Stimulated activated naive CD8-positive, alpha-beta T cell treated with anti-CD3 and anti-CD28 coated beads, Interleukin-15, amount 100 ng/mL, for 72 hours (primary cell): ENCODE results near the gene GRK6.
"Not testable (repeated sequence)": the region's sequence is repeated elsewhere in the genome, so short reads cannot be mapped to it uniquely, and the experiment has no call there.

Experiments used
- ATAC-seq: fragments of 150-1000 bp; cut with Tn5 transposase; 2 replicates; pipeline ENCODE4 v1.10.0; 2021; ENCODE audit warnings: mild to moderate bottlenecking, moderate library complexity
- DNase-seq, 2 donors: peaks; one replicate each; pipeline ENCODE4 v3.0.0; 2021 to 2022
- H3K27ac Mint-ChIP-seq, 2 donors: one replicate each; pipeline ENCODE4 v1.8.0; 2022; ENCODE audit warnings: mild to moderate bottlenecking in 2 of 2, mixed read lengths in 2 of 2, moderate library complexity in 2 of 2
- H3K27me3 Mint-ChIP-seq: one replicate; pipeline ENCODE4 v1.8.0; 2022; ENCODE audit warnings: mixed read lengths
- H3K4me1 Mint-ChIP-seq: one replicate; pipeline ENCODE4 v1.8.0; 2022; ENCODE audit warnings: mild to moderate bottlenecking, mixed read lengths
- H3K4me3 Mint-ChIP-seq, 2 donors: one replicate each; pipeline ENCODE4 v1.8.0; 2022; ENCODE audit warnings: mild to moderate bottlenecking in 2 of 2, mixed read lengths in 2 of 2, moderate library complexity in 1 of 2
- H3K9me3 Mint-ChIP-seq, 2 donors: one replicate each; pipeline ENCODE4 v1.8.0; 2022; ENCODE audit warnings: mixed read lengths in 2 of 2

The GRK6 gene

GRCh38 chr5:177409043-177409801, 17.3 kb upstream of the GRK6 start, which contains the start of gene F12:
F12 (minus strand) TSS chr5:177409564; CDS start chr5:177409527, 37 bp downstream.
- Mint-ChIP-seq H3K4me3 (no peak within 1 kb of the TSS), H3K4me1 (peaks cover 61% of the 10 kb centered on the region), H3K27ac (no peak within 1 kb of the TSS), H3K9me3 (no peaks in the 10 kb centered on the region), H3K27me3 (no peaks in the 10 kb centered on the region)
- no peak for ATAC-seq
- DNase-seq, result no peak

- ATAC-seq, result no peak
Observed at GRCh38 chr5:177410575-177410974, 15.9 kb upstream of the GRK6 start.

GRCh38 chr5:177412603-177413233, 13.8 kb upstream of the GRK6 start:
- DNase-seq (peak in 1 of 2 donors; percentile 37), ATAC-seq (peak; percentile 87)
- Mint-ChIP-seq H3K27me3 (no peaks in the 10 kb centered on the region), H3K4me3 (peak overlapping the region; percentile 54 to 68), H3K27ac (no peak overlapping the region), H3K4me1 (peaks cover 50% of the 10 kb centered on the region), H3K9me3 (no peaks in the 10 kb centered on the region)

More at GRCh38 chr5:177410575-177410974, 15.9 kb upstream of the GRK6 start:
- Mint-ChIP-seq H3K4me1 (peaks cover 57% of the 10 kb centered on the region), H3K9me3 (no peaks in the 10 kb centered on the region), H3K4me3 (no peak overlapping the region), H3K27me3 (no peaks in the 10 kb centered on the region), H3K27ac (peak overlapping the region in 1 of 2 donors; percentile 31)
- DNase-seq, result no peak

GRCh38 chr5:177414481-177414880, 12.0 kb upstream of the GRK6 start:
- Mint-ChIP-seq H3K27me3 (no peaks in the 10 kb centered on the region), H3K27ac (no peak overlapping the region), H3K4me1 (peaks cover 50% of the 10 kb centered on the region), H3K9me3 (no peaks in the 10 kb centered on the region), H3K4me3 (no peak overlapping the region)
- ATAC-seq (no peak), DNase-seq (no peak)

GRCh38 chr5:177417081-177417480, 9.4 kb upstream of the GRK6 start:
- H3K9me3 Mint-ChIP-seq, H3K4me3 Mint-ChIP-seq, ATAC-seq, H3K27me3 Mint-ChIP-seq, H3K27ac Mint-ChIP-seq, DNase-seq: not testable (repeated sequence)
- peaks cover 31% of the 10 kb centered on the region for H3K4me1 Mint-ChIP-seq

GRCh38 chr5:177419046-177419445, 7.4 kb upstream of the GRK6 start:
- peaks cover 12% of the 10 kb centered on the region for H3K4me1 Mint-ChIP-seq
- no peak overlapping the region for H3K4me3 Mint-ChIP-seq
- H3K27me3 Mint-ChIP-seq, result no peaks in the 10 kb centered on the region
- DNase-seq (no peak), ATAC-seq (no peak)
- no peak overlapping the region for H3K27ac Mint-ChIP-seq
- no peaks in the 10 kb centered on the region for H3K9me3 Mint-ChIP-seq

- H3K4me3 Mint-ChIP-seq, DNase-seq, H3K27me3 Mint-ChIP-seq, ATAC-seq, H3K4me1 Mint-ChIP-seq, H3K9me3 Mint-ChIP-seq, H3K27ac Mint-ChIP-seq: not testable (repeated sequence)
Observed at GRCh38 chr5:177420472-177420871, 6.0 kb upstream of the GRK6 start.

GRCh38 chr5:177421062-177421798, 5.2 kb upstream of the GRK6 start:
- no peaks in the 10 kb centered on the region for H3K27me3 Mint-ChIP-seq
- H3K4me1 Mint-ChIP-seq, result peaks cover 10% of the 10 kb centered on the region
- no peak overlapping the region for H3K4me3 Mint-ChIP-seq
- ATAC-seq (no peak), DNase-seq (no peak)
- H3K9me3 Mint-ChIP-seq, result no peaks in the 10 kb centered on the region
- H3K27ac Mint-ChIP-seq, result no peak overlapping the region

GRCh38 chr5:177423671-177424070, 2.8 kb upstream of the GRK6 start:
- H3K27me3 Mint-ChIP-seq, result no peaks in the 10 kb centered on the region
- DNase-seq (no peak), ATAC-seq (no peak)
- H3K4me3 Mint-ChIP-seq, result no peak overlapping the region
- no peaks in the 10 kb centered on the region for H3K9me3 Mint-ChIP-seq
- peaks cover 24% of the 10 kb centered on the region for H3K4me1 Mint-ChIP-seq
- H3K27ac Mint-ChIP-seq, result no peak overlapping the region

- Mint-ChIP-seq H3K27me3 (no peaks in the 10 kb centered on the region), H3K27ac (peak overlapping the region; percentile 28 to 73), H3K4me1 (peaks cover 41% of the 10 kb centered on the region), H3K9me3 (no peaks in the 10 kb centered on the region), H3K4me3 (peak overlapping the region; percentile 81 to 93)
- DNase-seq (no peak), ATAC-seq (no peak)
Observed at GRCh38 chr5:177425196-177425800, 1.2 kb upstream of the GRK6 start.

- H3K4me1 Mint-ChIP-seq, result peaks cover 47% of the 10 kb centered on the region
- H3K27me3 Mint-ChIP-seq, result no peaks in the 10 kb centered on the region
- H3K27ac Mint-ChIP-seq, result peak overlapping the region; percentile 97 to 98
- ATAC-seq (peak; percentile 85), DNase-seq (peak; percentile 99 to 100)
- peak overlapping the region; percentile 81 to 93 for H3K4me3 Mint-ChIP-seq
- no peaks in the 10 kb centered on the region for H3K9me3 Mint-ChIP-seq
Observed at GRCh38 chr5:177425801-177426565, 493 bp upstream of the GRK6 start.

GRCh38 chr5:177427211-177427822, 841 bp downstream of the GRK6 start:
- DNase-seq, result no peak
- Mint-ChIP-seq H3K4me3 (peak overlapping the region; percentile 92 to 96), H3K27ac (peak overlapping the region; percentile 94 to 95), H3K27me3 (no peaks in the 10 kb centered on the region), H3K4me1 (peaks cover 61% of the 10 kb centered on the region), H3K9me3 (no peaks in the 10 kb centered on the region)
- ATAC-seq, result peak; percentile 0

GRCh38 chr5:177427919-177428573, 1.6 kb downstream of the GRK6 start:
- Mint-ChIP-seq H3K4me1 (peaks cover 68% of the 10 kb centered on the region), H3K27ac (peak overlapping the region; percentile 94 to 95), H3K27me3 (no peaks in the 10 kb centered on the region), H3K9me3 (no peaks in the 10 kb centered on the region), H3K4me3 (peak overlapping the region; percentile 92 to 96)
- ATAC-seq (no peak), DNase-seq (peak; percentile 52 to 56)

GRCh38 chr5:177428574-177429217, 2.2 kb downstream of the GRK6 start:
- H3K9me3 Mint-ChIP-seq, result no peaks in the 10 kb centered on the region
- H3K4me1 Mint-ChIP-seq, result peaks cover 75% of the 10 kb centered on the region
- peak overlapping the region; percentile 89 for H3K27ac Mint-ChIP-seq
- ATAC-seq (no peak), DNase-seq (no peak)
- H3K27me3 Mint-ChIP-seq, result no peaks in the 10 kb centered on the region
- peak overlapping the region; percentile 92 to 96 for H3K4me3 Mint-ChIP-seq
